SK-MEL-5 (cell line): ENCODE data around the gene ACSL4. TPM values are rescaled to one million over a fixed set of nuclear protein-coding genes. Genes with fewer than 3 reads are reported as not detected.
"Not testable (repeated sequence)": the region's sequence is repeated elsewhere in the genome, so short reads cannot be mapped to it uniquely, and the experiment has no call there.

Experiments
- DNase-seq: peaks from one replicate; pipeline ENCODE4 v3.0.0-alpha.2; 2016; ENCODE audit warnings: low read depth, low spot score
- in situ Hi-C: cut with HindIII; loops from 2 replicates; pipeline ENCODE4 v1.10.0; 2016; ENCODE audit warnings: low sequenced_read_pairs, high pct_unique_total_duplicates, low pct_unique_long_range_greater_than_20kb
- polyA plus RNA-seq, 2 experiments: library from polyadenylated mRNA; depleted of rRNA; stranded (reverse); fragments of >200 nt; gene quantifications; 2 replicates each; pipeline ENCODE4 v1.2.3, GENCODE V29; 2015
- total RNA-seq: library from RNA; depleted of rRNA; stranded (reverse); fragments of >200 nt; shearing (Covaris generic); gene quantifications from 2 replicates; pipeline ENCODE4 v1.2.3, GENCODE V29; 2014; rRNA removed

Gene ACSL4
- 75.6 and 82.0 TPM in 2 replicates for total RNA-seq
- polyA plus RNA-seq (2015; cell fraction: cytosol; rRNA removed), result 59.2 and 77.9 TPM in 2 replicates
- polyA plus RNA-seq (2015; cell fraction: nucleus; rRNA removed), result 33.7 and 46.4 TPM in 2 replicates

DNA sequence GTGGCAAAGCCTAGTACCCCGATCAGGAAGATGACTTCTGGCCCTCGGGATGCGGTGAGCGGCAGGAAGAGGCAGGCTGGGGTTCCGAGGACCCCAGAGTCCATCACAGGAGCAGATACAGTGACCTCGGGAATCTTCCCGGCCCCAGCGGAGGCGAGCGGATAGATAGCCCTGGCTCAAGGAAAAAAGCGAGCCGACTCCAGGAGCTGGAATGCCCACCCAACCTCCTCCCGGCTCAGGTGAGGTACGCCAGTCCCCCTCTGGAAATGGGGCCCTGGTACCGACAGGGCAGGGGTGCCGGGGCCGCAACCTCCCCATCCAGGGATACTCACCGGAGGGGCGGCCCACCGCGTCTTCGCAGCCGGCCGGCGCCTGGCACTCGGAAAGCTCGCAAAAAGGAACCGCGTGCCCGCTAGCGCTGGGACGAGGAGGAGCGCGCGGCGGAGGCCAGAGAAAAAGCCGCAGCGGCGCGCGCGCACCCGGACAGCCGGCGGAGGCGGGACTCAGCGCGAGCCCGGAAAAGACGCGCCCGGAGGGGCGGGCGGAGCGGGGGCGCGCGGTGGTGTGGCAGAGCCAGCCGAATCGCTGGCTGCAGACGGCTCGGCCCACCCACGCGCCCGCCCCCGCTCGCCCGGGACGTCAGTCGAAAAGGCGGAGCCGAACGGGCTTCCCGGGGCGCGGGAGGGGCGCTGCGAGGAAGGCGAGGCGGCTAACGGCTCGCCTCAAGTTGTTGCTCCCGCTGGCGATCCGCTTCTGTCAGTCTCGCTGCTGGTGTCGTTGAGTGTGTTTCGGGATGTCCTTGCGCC, at the start of gene ACSL4:
Gene ACSL4 (minus strand): TSS at position 451 of the 806 bp plus-strand sequence. CDS start 49,894 bp downstream, outside the sequence.
- in situ Hi-C loops, result no loop called here
- peak; percentile 80 for DNase-seq

DNA sequence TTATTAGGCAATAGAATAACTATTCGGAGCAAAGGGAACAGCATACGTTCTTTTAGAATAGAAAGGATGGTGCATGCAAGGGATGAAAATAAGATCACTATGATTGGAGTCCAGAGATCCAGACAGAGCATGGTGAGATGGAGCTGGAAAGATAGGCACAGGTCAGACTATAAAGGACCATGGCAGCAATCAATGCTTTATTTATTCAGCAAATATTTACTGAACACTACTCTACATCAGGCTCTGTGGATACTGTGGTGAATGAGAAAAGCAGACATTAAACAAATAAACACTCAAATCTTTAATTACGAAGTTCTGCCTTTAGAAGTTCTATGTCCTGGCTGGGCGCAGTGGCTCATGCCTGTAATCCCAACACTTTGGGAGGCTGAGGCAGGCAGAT, 44.7 kb upstream of the ACSL4 start:
- in situ Hi-C loops, result no loop called here
- no peak for DNase-seq

DNA sequence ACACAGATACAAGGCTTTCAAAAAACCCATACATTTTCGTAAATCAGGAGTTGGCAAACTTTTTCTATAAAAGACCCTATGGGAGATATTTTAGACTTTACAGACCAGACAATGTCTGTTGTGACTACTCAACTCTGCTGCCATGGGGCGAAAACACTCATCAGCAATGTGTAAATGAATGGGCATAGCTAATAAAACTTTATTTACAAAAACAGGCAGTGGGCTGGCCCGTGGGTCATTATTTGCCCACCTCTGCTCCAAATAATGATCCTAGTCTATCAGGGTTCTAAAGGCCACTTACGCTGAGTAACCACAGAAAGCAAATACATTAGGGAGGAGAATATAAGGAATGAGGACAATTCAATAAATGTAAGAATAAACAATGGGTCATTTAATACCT, 43.9 kb upstream of the ACSL4 start:
- no peak for DNase-seq
- in situ Hi-C loops, result no loop called here

DNA sequence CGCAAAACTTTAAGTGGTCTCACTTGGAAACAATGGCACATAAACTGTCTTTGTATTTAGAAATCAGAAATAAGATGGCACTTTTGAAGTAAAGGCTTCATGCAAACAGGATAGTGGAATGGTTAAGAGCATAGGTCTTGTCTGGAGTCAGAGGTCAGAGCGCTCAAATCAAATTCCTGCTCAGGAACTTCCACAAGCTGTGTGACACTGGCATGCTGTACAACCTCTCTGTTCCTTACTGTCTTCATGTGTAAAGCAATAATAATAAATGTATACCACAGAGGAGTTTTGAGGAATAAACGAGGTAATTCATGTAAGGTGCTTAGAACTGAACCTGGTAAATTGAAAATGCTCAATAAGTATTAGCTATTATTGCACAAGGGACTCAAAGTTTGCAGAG, 43.4 kb upstream of the ACSL4 start:
- no peak for DNase-seq
- in situ Hi-C loops, result no loop called here

DNA sequence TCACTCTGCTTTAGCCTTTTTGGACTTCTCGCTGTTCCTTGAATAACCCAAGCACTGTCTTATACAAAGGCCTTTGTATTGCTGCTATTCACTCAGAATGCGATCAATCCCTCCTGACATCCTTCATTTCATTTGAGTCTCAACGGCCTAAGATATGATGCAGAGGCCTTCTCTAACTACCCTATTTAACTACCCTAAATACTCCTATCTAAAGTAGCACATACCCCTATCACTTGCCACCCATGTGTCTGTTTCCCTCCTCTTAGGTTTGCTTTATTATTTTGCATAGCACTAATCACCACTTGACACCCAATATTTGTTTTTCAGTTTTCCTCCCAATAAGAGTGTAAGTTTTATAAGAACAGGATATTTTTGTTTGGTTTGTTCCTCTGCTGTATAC, 42.3 kb upstream of the ACSL4 start:
- DNase-seq, result peak; percentile 9
- in situ Hi-C loops, result no loop called here

DNA sequence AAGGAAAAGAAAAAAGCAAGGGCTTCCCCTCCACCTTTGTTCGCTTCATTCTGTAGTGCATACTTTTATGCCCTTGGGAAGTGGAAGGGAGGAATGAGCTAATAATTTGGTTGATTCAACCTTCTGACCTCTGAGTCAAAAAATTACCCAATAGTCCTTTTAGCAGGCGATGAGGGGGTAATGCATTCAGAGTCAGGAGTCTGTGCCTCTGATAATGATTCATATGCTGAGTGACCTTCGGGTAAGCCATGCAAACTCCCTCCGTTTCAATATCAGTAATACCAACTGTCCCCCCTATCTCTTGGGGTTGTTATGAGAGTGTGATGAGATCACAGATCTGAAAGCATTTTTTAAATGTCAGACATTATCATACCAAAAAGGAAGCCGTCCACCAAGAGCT, 41.6 kb upstream of the ACSL4 start:
- in situ Hi-C loops, result no loop called here
- peak; percentile 45 for DNase-seq

DNA sequence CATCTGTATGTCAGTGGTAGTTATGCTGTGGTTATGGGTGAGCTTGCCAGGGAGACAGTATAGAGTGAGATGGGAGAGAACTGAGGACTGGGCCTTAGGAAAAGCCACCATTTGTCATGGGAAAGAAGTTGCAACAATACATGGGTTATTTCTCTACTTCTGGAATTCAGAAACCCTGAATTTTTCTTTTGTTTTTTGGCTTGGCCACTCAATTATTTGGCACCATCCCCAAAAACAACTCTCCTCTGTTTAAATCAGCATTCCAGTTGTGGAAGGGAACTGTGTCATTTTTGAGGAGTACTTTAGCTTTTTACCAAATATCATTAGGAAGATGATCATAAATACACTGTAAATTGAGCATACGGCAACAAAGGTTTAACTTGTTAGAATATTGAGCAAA, 41.1 kb upstream of the ACSL4 start:
- in situ Hi-C loops, result no loop called here
- DNase-seq, result no peak

DNA sequence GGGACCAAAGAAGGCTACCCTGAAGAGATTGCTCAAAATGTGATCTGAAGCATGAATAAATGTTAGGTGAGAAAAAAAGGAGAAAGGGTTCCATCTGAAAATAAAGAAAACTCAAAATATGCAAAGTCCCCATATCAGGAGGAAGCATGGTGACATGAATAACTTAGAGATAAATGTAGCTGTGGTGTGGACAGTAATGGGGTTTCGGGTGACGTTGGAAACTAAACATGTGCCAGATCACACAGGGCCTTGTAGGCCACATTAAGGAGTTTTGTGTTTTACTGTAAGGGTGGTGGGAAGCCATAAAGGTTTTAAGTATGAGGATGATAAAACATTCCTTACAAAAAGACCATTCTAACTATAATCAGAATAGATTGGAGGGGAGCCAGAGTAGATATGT, 40.3 kb upstream of the ACSL4 start:
- DNase-seq, result no peak
- in situ Hi-C loops, result no loop called here

DNA sequence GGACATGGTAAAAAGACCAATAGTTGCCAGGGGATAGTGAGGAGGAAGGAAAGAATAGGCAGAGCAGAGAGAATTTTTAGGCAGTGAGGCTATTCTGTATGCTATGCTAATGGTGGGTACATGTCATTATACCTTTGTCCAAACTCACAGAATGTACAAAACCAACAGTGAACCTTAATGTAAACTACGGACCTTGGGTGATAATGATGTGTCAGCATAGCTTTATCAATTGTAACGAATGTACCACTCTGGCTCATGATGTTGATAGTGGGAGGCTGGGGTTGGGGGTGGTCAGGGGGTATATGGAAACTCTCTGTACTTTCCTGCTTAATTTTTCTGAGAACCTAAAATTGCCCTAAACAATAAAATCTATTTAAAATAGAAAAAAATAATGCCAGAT, 37.7 kb upstream of the ACSL4 start:
- in situ Hi-C loops, result no loop called here
- no peak for DNase-seq

DNA sequence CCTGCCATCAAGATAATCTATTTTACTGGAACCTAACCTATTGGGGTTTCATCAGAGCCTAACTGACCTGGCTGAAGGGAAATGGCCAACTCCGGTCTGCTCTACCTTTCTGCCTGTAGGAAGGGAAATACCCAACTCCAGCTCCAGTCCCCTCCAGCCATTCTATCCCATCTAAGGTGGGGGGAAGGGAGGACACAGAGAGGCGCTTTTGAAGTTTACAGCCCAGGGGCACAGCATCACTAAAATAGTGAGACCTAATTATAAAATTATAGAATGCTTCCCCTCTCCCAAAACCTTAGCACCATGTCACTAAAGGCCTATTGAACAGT, 27.8 kb upstream of the ACSL4 start:
- in situ Hi-C loops, result no loop called here
- DNase-seq, result no peak

DNA sequence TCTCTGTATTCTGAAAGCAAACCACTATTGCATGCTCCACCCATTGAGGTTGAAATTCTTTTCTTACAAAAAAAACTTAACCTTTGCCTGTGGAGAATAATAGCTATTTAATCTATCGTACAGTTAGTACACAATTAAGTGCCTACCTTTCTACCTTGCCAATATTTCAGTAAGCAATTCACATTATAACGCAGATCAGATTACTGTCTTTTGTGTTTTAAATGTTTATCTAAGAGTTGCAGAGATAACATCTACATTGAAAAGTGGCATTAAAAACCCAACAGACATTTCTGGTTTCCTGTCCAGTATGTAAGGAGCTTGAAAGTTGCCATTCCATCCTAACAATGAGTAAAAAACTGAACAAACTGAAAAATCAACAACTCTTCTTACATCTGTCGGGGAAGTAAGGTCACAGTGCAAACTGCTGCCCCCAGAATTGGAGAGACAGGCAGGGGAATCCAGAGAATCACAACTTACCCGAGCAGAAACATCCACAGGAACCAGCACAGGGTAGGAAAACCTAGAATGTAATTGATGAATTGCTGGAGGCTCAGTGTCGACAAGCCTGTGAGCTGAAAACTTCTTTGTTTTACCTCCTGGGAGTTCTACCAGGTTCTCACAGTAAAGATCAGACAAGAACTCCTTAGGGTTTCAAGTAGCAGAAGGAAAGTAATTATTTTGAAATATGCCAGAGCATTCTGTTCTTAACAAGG, 27.3 kb upstream of the ACSL4 start:
- in situ Hi-C loops, result no loop called here
- no peak for DNase-seq

DNA sequence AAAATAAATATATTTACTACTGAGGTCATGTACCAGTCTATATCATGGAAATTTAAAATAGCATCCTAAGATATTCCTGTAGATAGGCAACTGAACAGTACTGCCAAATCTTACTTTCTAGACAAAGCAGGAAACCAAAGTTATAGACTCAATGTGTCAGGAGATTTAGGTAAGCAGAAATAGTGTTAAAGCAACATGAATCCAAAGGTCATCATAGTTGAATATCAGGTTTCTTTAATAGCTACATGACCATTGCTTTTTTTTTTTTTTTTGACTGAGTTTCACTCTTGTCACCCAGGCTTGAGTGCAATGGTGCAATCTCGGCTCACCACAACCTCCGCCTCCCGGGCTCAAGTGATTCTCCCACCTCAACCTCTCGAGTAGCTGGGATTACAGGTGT, 20.2 kb upstream of the ACSL4 start:
- in situ Hi-C loops, result no loop called here
- no peak for DNase-seq

DNA sequence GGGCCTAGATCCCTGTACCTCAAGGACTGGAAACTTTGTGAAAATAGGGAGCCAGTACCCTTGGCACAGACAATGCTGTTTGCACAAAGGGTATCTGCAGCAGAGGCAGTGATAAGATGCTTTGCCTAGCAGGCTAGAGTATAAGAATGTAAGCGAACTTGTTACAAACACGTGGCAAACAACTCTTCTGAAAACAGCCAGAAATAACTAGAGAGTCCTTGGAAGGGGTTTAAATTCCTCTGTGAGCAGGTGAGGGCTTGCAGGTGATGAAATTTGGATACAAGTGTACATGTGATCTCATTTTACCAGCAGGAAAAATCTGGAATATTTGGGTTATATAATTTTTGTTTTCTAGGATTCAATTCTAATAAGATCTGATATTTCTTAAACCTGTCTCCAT, 18.6 kb upstream of the ACSL4 start:
- DNase-seq, result no peak
- in situ Hi-C loops, result no loop called here

DNA sequence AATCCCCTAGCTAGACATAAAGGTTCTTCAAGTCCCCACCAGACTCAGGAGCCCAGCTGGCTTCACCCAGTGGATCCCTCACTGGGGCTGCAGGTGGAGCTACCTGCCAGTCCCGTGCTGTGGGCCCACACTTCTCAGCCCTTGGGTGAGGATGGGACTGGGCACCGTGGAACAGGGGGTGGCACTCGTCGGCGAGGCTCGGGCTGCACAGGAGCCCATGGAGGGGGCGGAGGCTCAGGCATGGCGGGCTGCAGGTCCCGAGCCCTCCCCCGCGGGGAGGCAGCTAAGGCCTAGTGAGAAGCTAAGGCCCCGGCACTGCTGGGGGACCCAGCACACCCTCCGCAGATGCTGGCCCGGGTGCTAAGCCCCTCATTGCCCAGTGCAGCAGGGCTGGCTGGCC, 16.1 kb upstream of the ACSL4 start:
- DNase-seq, result no peak
- in situ Hi-C loops, result no loop called here

DNA sequence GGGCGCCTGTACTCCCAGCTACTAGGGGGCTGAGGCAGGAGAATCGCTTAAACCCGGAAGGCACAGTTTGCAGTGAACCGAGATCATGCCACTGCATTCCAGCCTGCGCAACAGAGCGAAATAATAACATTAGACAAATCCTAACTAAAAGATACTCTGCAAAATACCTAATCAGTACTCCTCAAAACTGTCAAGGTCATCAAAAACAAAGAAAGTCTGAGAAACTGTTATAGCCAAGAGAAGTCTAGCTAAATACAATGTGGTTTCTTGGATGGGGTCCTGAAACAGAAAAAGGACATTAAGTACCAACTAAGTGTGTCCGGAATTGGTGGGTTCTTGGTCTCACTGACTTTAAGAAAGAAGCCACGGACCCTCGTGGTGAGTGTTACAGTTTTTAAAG, 14.6 kb upstream of the ACSL4 start:
- in situ Hi-C loops, result no loop called here
- no peak for DNase-seq

DNA sequence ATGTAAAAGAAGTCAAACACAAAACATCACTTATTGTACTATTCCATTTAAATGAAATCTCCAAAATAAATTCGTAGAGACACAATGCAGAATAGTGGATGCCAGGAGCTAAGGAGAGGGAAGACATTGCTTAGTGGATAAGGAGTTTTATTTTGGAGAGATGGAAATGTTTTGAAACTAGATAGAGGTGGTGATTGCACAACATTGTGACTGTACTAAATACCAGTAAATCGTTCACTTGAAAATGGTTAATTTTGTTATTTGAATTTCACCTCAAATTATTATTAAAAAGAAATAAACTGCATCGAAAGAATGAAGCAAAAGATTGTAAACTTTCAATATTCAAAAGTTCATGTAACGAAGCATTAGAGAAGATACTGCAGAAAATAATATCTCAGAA, 9.7 kb upstream of the ACSL4 start:
- no peak for DNase-seq
- in situ Hi-C loops, result no loop called here

DNA sequence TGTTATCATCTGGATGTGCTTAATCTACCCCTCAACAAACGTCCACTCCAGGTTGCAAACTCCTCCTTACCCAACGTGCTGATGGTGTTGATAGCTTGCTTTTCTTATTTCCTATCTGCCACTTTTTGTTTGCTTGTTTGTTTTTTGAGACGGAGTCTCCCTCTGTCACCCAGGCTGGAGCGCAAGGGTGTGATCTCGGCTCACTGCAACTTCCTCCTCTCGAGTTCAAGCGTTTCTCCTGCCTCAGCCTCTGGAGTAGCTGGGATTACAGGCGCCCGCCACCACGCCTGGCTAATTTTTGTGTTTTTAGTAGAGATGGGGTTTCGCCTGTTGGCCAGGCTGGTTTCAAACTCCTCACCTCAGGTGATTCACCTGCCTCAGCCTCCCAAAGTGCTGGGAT, 7.8 kb upstream of the ACSL4 start:
- in situ Hi-C loops, DNase-seq: not testable (repeated sequence)

DNA sequence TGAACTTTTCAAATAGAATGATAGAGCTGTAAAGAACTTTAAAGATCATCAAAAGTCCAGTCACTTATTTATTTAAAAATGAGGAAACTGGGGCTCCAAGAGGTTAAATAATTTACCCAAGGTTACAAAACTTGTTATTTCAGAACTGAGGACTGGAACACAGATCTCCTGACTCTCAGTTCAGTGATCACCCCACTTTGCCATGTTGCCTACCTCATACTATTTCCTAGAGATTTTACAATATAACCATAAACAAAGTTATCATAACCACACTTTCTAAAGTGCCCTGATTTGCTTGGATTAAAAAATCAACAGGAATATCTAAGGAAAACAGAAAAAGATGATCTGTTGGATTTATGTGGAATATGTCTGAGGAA, 7.4 kb upstream of the ACSL4 start:
- no peak for DNase-seq
- in situ Hi-C loops, result no loop called here
